Common myeloid progenitor, CD34-positive (primary cell): ENCODE measurements around the gene FLCN.

ENCODE experiments used
- CTCF ChIA-PET: fragments of 350-600 bp; sonication (Branson Sonifier 250); formaldehyde crosslinking; loops from one replicate; lab custom pipeline; 2021; ENCODE audit warnings: antibody characterized with exemption; lab: Charles Lee
- POLR2A ChIA-PET: fragments of 350-600 bp; sonication (Branson Sonifier 250); formaldehyde crosslinking; loops from one replicate; lab custom pipeline; 2021; ENCODE audit warnings: antibody characterized with exemption; lab: Charles Lee
- DNase-seq, 3 donors: peaks; one replicate each; pipeline versions ENCODE4 v3.0.0 to v3.0.0-alpha.2; 2013
- H3K27ac ChIP-seq, 2 experiments: 1 replicate in 1 of 2; 2 replicates in 1 of 2; pipeline ENCODE4 v1.7.0; 2013; ENCODE audit warnings: inconsistent platforms in 2 of 2, low read length in 2 of 2, mild to moderate bottlenecking in 2 of 2, low read depth in 1 of 2, moderate library complexity in 1 of 2; ENCODE audit not compliant: severe bottlenecking in 2 of 2, insufficient read depth in 1 of 2, poor library complexity in 1 of 2
- H3K27me3 ChIP-seq, 5 experiments: replicated peaks in 2 of 5; 1 replicate in 3 of 5; 2 replicates in 2 of 5; pipeline versions ENCODE4 v1.6.1 to v1.7.0; 2013; ENCODE audit warnings: low read length in 4 of 5, mild to moderate bottlenecking in 2 of 5, moderate library complexity in 2 of 5, inconsistent platforms in 1 of 5; ENCODE audit not compliant: insufficient read depth in 5 of 5, control insufficient read depth in 4 of 5
- H3K36me3 ChIP-seq, 4 experiments: 1 replicate in 2 of 4; 2 replicates in 2 of 4; pipeline versions ENCODE4 v1.6.1 to v1.7.0; 2013; ENCODE audit warnings: low read length in 3 of 4, control low read depth in 1 of 4, mild to moderate bottlenecking in 1 of 4; ENCODE audit not compliant: control insufficient read depth in 4 of 4, insufficient read depth in 4 of 4
- H3K4me1 ChIP-seq, 4 experiments: 1 replicate in 3 of 4; 2 replicates in 1 of 4; pipeline versions ENCODE4 v1.6.1 to v1.7.1; 2013; ENCODE audit warnings: low read length in 3 of 4, mild to moderate bottlenecking in 3 of 4, control low read depth in 1 of 4, inconsistent platforms in 1 of 4, moderate library complexity in 1 of 4; ENCODE audit not compliant: control insufficient read depth in 4 of 4, insufficient read depth in 4 of 4; ENCODE audit errors: control extremely low read depth in 1 of 4
- H3K4me3 ChIP-seq, 7 experiments: 1 replicate in 4 of 7; 2 replicates in 3 of 7; pipeline versions ENCODE4 v1.5.1 to v1.7.0; 2013; ENCODE audit warnings: mild to moderate bottlenecking in 7 of 7, low read length in 6 of 7, moderate library complexity in 6 of 7, inconsistent platforms in 2 of 7, low read depth in 2 of 7, control low read depth in 1 of 7; ENCODE audit not compliant: insufficient read depth in 4 of 7, control insufficient read depth in 1 of 7; ENCODE audit errors: extremely low read depth in 1 of 7
- H3K9me3 ChIP-seq, 5 experiments: 1 replicate in 4 of 5; 2 replicates in 1 of 5; pipeline versions ENCODE4 v1.6.1 to v1.7.1; 2013; ENCODE audit warnings: low read length in 4 of 5, mild to moderate bottlenecking in 2 of 5, inconsistent platforms in 1 of 5, low read depth in 1 of 5, moderate library complexity in 1 of 5; ENCODE audit not compliant: control insufficient read depth in 4 of 5, insufficient read depth in 2 of 5; ENCODE audit errors: control extremely low read depth in 1 of 5
- WGBS: methylation state at CpG from one replicate; pipeline ENCODE4 v1.1.5; 2013; ENCODE audit not compliant: insufficient coverage; 5-methylcytosine and 5-hydroxymethylcytosine counted together

The FLCN gene

GRCh38 chr17:17176341-17176740, 60.6 kb downstream of the FLCN start:
- Histone ChIP-seq H3K27me3 (no peaks in the 10 kb centered on the region), H3K36me3 (peaks cover 5 to 96% (median 77%) of the 10 kb centered on the region in 4 experiments), H3K27ac (no peak overlapping the region), H3K9me3 (no peaks in the 10 kb centered on the region), H3K4me3 (no peak overlapping the region), H3K4me1 (no peaks in the 10 kb centered on the region)
- WGBS: 95% methylated on average over 12 of the region's 12 CpGs
- ChIA-PET POLR2A (no interaction called here), CTCF (no interaction called here)
- DNase-seq: no peak

- Histone ChIP-seq H3K4me3 (no peak overlapping the region), H3K27ac (no peak overlapping the region), H3K4me1 (no peaks in the 10 kb centered on the region), H3K9me3 (no peaks in the 10 kb centered on the region), H3K36me3 (peaks cover 5 to 96% (median 75%) of the 10 kb centered on the region in 4 experiments), H3K27me3 (no peaks in the 10 kb centered on the region)
- ChIA-PET CTCF (interaction anchor here (0.6 kb wide), 1 partner anchor 154 kb away, joined by 3 read pairs; no protein-coding TSS in a partner anchor), POLR2A (no interaction called here)
- peak in 1 of 3 donors; percentile 10 for DNase-seq
- 72% methylated on average over 10 of the region's 12 CpGs for WGBS
Measured at GRCh38 chr17:17175917-17176316, 61.1 kb downstream of the FLCN start.

GRCh38 chr17:17175340-17175739, 61.6 kb downstream of the FLCN start:
- no peak for DNase-seq
- Histone ChIP-seq H3K4me1 (no peaks in the 10 kb centered on the region), H3K27me3 (no peaks in the 10 kb centered on the region), H3K36me3 (peaks cover 5 to 95% (median 72%) of the 10 kb centered on the region in 4 experiments), H3K4me3 (no peak overlapping the region), H3K27ac (no peak overlapping the region), H3K9me3 (no peaks in the 10 kb centered on the region)
- ChIA-PET CTCF (interaction anchor here (0.6 kb wide), 1 partner anchor 155 kb away, joined by 3 read pairs; no protein-coding TSS in a partner anchor), POLR2A (no interaction called here)
- WGBS: 97% methylated on average over 2 of the region's 8 CpGs

- peaks cover 5 to 90% (median 70%) of the 10 kb centered on the region in 4 experiments for H3K36me3 ChIP-seq
- H3K9me3 ChIP-seq: no peaks in the 10 kb centered on the region
- H3K4me1 ChIP-seq: no peaks in the 10 kb centered on the region
- WGBS: 93% methylated on average over 11 of the region's 14 CpGs
- POLR2A ChIA-PET: no interaction called here
- H3K4me3 ChIP-seq: no peak overlapping the region
- no peak for DNase-seq
- CTCF ChIA-PET: interaction anchor here (1.5 kb wide), 1 partner anchor 10 kb away, joined by 4 read pairs; no protein-coding TSS in a partner anchor
- no peak overlapping the region for H3K27ac ChIP-seq
- no peaks in the 10 kb centered on the region for H3K27me3 ChIP-seq
Measured at GRCh38 chr17:17173921-17174320, 63.0 kb downstream of the FLCN start.

- DNase-seq: no peak
- POLR2A ChIA-PET: no interaction called here
- Histone ChIP-seq H3K9me3 (no peaks in the 10 kb centered on the region), H3K27me3 (no peaks in the 10 kb centered on the region), H3K4me3 (no peak overlapping the region), H3K4me1 (no peaks in the 10 kb centered on the region), H3K36me3 (peaks cover 5 to 90% (median 73%) of the 10 kb centered on the region in 4 experiments), H3K27ac (no peak overlapping the region)
- WGBS: 92% methylated on average over 9 of the region's 9 CpGs
- CTCF ChIA-PET: interaction anchor here (0.7 kb wide), 1 partner anchor 469 kb away, joined by 3 read pairs; no protein-coding TSS in a partner anchor
Measured at GRCh38 chr17:17172990-17173389, 64.0 kb downstream of the FLCN start.

GRCh38 chr17:17172001-17172939, 64.7 kb downstream of the FLCN start:
- Histone ChIP-seq H3K4me3 (no peak overlapping the region), H3K27me3 (no peaks in the 10 kb centered on the region), H3K36me3 (peaks cover 6 to 92% (median 72%) of the 10 kb centered on the region in 4 experiments), H3K27ac (no peak overlapping the region), H3K4me1 (no peaks in the 10 kb centered on the region), H3K9me3 (no peaks in the 10 kb centered on the region)
- ChIA-PET POLR2A (no interaction called here), CTCF (no interaction called here)
- no peak for DNase-seq
- 94% methylated on average over 23 of the region's 26 CpGs for WGBS

- H3K27ac ChIP-seq: no peak overlapping the region
- CTCF ChIA-PET: no interaction called here
- WGBS: 82% methylated on average over 5 of the region's 7 CpGs
Measured at GRCh38 chr17:17171186-17171585, 65.8 kb downstream of the FLCN start.

More at GRCh38 chr17:17171186-17171585, 65.8 kb downstream of the FLCN start:
- peaks cover 4 to 92% (median 72%) of the 10 kb centered on the region in 4 experiments for H3K36me3 ChIP-seq
- H3K4me1 ChIP-seq: no peaks in the 10 kb centered on the region
- no peak overlapping the region for H3K4me3 ChIP-seq
- POLR2A ChIA-PET: no interaction called here
- no peaks in the 10 kb centered on the region for H3K27me3 ChIP-seq
- H3K9me3 ChIP-seq: no peaks in the 10 kb centered on the region
- no peak for DNase-seq
